ENCODE measurements around the gene TBC1D13.
"Not testable (repeated sequence)": the region's sequence is repeated elsewhere in the genome, so short reads cannot be mapped to it uniquely, and the experiment has no call there.

The TBC1D13 gene

DNA sequence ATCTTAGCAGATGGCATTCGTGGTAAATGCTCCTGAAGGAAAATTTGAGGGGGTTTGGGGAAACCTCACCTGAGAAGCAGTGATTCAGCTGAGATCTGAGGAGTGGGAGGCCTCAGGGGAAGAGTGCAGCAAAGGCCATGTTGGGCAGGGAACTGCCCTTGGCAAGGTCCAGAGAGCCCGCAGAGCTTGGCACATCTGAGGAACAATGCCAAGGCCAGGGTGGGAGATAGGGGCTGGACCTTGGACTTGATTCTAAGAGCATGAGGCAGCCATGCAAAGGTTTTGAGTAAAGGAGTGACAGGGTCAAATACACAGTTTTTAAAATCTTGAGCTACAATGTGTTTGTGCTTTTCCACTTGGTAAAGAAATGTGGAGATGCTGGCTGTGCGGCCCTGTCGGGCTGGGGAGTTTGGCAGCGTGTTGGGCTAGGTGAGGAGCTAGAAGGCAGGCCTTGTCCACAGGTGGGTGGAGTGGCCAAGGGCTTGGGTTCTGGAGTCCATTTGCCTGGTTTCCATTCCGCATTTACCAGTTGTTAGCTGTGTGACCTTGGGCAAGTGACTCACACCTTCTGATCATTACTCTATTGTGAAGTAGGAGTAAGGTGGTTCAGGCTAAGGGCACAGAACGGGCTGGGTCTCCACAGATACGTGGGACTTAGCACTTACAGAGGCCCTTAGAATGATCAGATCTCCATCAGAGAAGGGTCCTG lies 6.1 kb downstream of the TBC1D13 start:
- H3K4me3 ChIP-seq (ENCODE audit: insufficient read depth in 1 of 2, low read depth in 1 of 2, low read length in 2 of 2), result no peak overlapping the region

DNA sequence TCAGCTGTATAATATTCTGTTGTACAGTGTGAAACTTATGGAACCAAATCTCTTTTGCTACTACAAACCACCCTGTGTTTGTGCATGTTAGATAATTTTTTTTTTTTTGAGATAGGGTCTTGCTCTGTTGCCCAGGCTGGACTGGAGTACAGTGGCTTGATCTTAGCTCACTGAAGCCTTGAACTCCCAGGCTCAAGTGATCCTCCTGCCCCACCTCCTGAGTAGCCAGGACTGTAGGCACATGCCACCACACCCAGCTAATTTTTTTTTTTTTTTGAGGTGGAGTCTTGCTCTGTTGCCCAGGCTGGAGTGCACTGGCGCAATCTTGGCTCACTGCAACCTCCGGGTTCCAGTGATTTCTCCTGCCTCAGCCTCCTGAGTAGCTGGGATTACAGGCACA lies 7.9 kb downstream of the TBC1D13 start:
- H3K18ac ChIP-seq (ENCODE audit: low read depth in 1 of 2, low read length in 2 of 2); H3K4me1 ChIP-seq (ENCODE audit: control insufficient read depth, insufficient read depth, low read depth, low read length); H2BK15ac ChIP-seq (ENCODE audit: low read depth, poor library complexity, severe bottlenecking); H3K27ac ChIP-seq (ENCODE audit: low read length, poor library complexity, severe bottlenecking); H4K8ac ChIP-seq (ENCODE audit: low read length); H3K9me3 ChIP-seq (ENCODE audit: control insufficient read depth, low read length); H4K91ac ChIP-seq (ENCODE audit: low read length); H3K14ac ChIP-seq (ENCODE audit: low read length in 2 of 2); H2BK120ac ChIP-seq (ENCODE audit: low read depth, low read length); H2BK12ac ChIP-seq (ENCODE audit: low read length in 2 of 2); H3K4me2 ChIP-seq (ENCODE audit: low read length, poor library complexity, severe bottlenecking); H2BK5ac ChIP-seq (ENCODE audit: low read depth, low read length, poor library complexity, severe bottlenecking); H3K27me3 ChIP-seq (ENCODE audit: control insufficient read depth in 1 of 2, insufficient read depth in 1 of 2, low read length in 2 of 2); H2AFZ ChIP-seq (ENCODE audit: low read depth, low read length); DNase-seq; H2AK5ac ChIP-seq (ENCODE audit: low read length, severe bottlenecking); H3K4ac ChIP-seq (ENCODE audit: low read depth in 1 of 2, low read length in 2 of 2); H3K9ac ChIP-seq (ENCODE audit: low read length); H3K4me3 ChIP-seq (ENCODE audit: insufficient read depth in 1 of 2, low read depth in 1 of 2, low read length in 2 of 2); H3K23ac ChIP-seq (ENCODE audit: low read length in 2 of 2): not testable (repeated sequence)
- Histone ChIP-seq H3K79me1 (replicated peaks; ENCODE audit: low read length, poor library complexity, severe bottlenecking) (peaks cover 47% of the 10 kb centered on the region), H3K36me3 (ENCODE audit: control insufficient read depth in 1 of 2, insufficient read depth in 2 of 2, low read depth in 1 of 2, low read length in 2 of 2) (peaks cover 77 to 84% of the 10 kb centered on the region in 2 experiments)
- no CpG with 5 or more reads among the region's 2 CpGs for WGBS

More for the DNA sequence above, 6.1 kb downstream of the TBC1D13 start:
- Histone ChIP-seq H4K8ac (ENCODE audit: low read length) (no peak overlapping the region), H3K14ac (ENCODE audit: low read length in 2 of 2) (no peak overlapping the region), H2BK12ac (ENCODE audit: low read length in 2 of 2) (no peak overlapping the region), H2BK15ac (ENCODE audit: low read depth, poor library complexity, severe bottlenecking) (no peak overlapping the region), H3K9ac (ENCODE audit: low read length) (no peak overlapping the region), H3K79me1 (replicated peaks; ENCODE audit: low read length, poor library complexity, severe bottlenecking) (peaks cover 48% of the 10 kb centered on the region), H2AFZ (ENCODE audit: low read depth, low read length) (no peak overlapping the region), H3K18ac (ENCODE audit: low read depth in 1 of 2, low read length in 2 of 2) (no peak overlapping the region), H3K9me3 (ENCODE audit: control insufficient read depth, low read length) (no peaks in the 10 kb centered on the region), H2BK120ac (ENCODE audit: low read depth, low read length) (no peak overlapping the region), H2BK5ac (ENCODE audit: low read depth, low read length, poor library complexity, severe bottlenecking) (no peak overlapping the region), H3K27me3 (ENCODE audit: control insufficient read depth in 1 of 2, insufficient read depth in 1 of 2, low read length in 2 of 2) (no peaks in the 10 kb centered on the region), H3K4ac (ENCODE audit: low read depth in 1 of 2, low read length in 2 of 2) (no peak overlapping the region), H3K23ac (ENCODE audit: low read length in 2 of 2) (no peak overlapping the region), H3K36me3 (ENCODE audit: control insufficient read depth in 1 of 2, insufficient read depth in 2 of 2, low read depth in 1 of 2, low read length in 2 of 2) (peaks cover 69 to 72% of the 10 kb centered on the region in 2 experiments), H2AK5ac (ENCODE audit: low read length, severe bottlenecking) (no peak overlapping the region), H3K27ac (ENCODE audit: low read length, poor library complexity, severe bottlenecking) (no peak overlapping the region), H3K4me2 (ENCODE audit: low read length, poor library complexity, severe bottlenecking) (no peak overlapping the region), H3K4me1 (ENCODE audit: control insufficient read depth, insufficient read depth, low read depth, low read length) (peaks cover 3% of the 10 kb centered on the region), H4K91ac (ENCODE audit: low read length) (no peak overlapping the region)
- DNase-seq, result no peak
- 90% methylated on average over 8 of the region's 8 CpGs for WGBS

DNA sequence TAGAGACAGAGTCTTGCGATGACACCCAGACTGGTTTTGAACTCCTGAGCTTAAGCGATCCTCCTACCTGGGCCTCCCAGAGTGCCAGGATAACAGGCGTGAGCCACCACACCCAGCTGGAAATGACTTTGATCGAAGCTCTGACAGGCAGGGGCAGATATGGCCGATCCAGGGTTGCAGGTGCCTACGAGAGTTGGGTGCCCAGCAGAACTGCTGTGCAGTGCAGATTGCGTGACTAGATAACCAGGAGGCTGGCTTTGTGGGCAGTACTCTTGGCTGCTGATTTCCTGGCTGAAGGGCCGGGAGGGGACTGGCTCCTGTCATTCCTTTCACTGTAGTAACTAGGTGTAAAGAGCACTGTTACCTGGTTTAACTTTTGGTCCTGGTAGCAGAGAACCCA lies 11.8 kb downstream of the TBC1D13 start:
- Histone ChIP-seq H3K4me1 (ENCODE audit: control insufficient read depth, insufficient read depth, low read depth, low read length) (no peaks in the 10 kb centered on the region), H3K27me3 (ENCODE audit: control insufficient read depth in 1 of 2, insufficient read depth in 1 of 2, low read length in 2 of 2) (no peaks in the 10 kb centered on the region), H3K4ac (ENCODE audit: low read depth in 1 of 2, low read length in 2 of 2) (no peak overlapping the region), H3K23ac (ENCODE audit: low read length in 2 of 2) (no peak overlapping the region), H3K9me3 (ENCODE audit: control insufficient read depth, low read length) (no peaks in the 10 kb centered on the region), H2BK120ac (ENCODE audit: low read depth, low read length) (no peak overlapping the region), H3K4me3 (ENCODE audit: insufficient read depth in 1 of 2, low read depth in 1 of 2, low read length in 2 of 2) (no peak overlapping the region), H2BK5ac (ENCODE audit: low read depth, low read length, poor library complexity, severe bottlenecking) (no peak overlapping the region), H3K4me2 (ENCODE audit: low read length, poor library complexity, severe bottlenecking) (no peak overlapping the region), H3K36me3 (ENCODE audit: control insufficient read depth in 1 of 2, insufficient read depth in 2 of 2, low read depth in 1 of 2, low read length in 2 of 2) (peaks cover 63 to 78% of the 10 kb centered on the region in 2 experiments), H2BK12ac (ENCODE audit: low read length in 2 of 2) (no peak overlapping the region), H2BK15ac (ENCODE audit: low read depth, poor library complexity, severe bottlenecking) (no peak overlapping the region), H3K9ac (ENCODE audit: low read length) (no peak overlapping the region), H2AK5ac (ENCODE audit: low read length, severe bottlenecking) (no peak overlapping the region), H3K79me1 (replicated peaks; ENCODE audit: low read length, poor library complexity, severe bottlenecking) (peaks cover 16% of the 10 kb centered on the region), H3K27ac (ENCODE audit: low read length, poor library complexity, severe bottlenecking) (no peak overlapping the region), H2AFZ (ENCODE audit: low read depth, low read length) (no peak overlapping the region), H3K18ac (ENCODE audit: low read depth in 1 of 2, low read length in 2 of 2) (no peak overlapping the region), H4K8ac (ENCODE audit: low read length) (no peak overlapping the region), H3K14ac (ENCODE audit: low read length in 2 of 2) (no peak overlapping the region), H4K91ac (ENCODE audit: low read length) (no peak overlapping the region)
- DNase-seq, result no peak
- 95% methylated on average over 7 of the region's 8 CpGs for WGBS

DNA sequence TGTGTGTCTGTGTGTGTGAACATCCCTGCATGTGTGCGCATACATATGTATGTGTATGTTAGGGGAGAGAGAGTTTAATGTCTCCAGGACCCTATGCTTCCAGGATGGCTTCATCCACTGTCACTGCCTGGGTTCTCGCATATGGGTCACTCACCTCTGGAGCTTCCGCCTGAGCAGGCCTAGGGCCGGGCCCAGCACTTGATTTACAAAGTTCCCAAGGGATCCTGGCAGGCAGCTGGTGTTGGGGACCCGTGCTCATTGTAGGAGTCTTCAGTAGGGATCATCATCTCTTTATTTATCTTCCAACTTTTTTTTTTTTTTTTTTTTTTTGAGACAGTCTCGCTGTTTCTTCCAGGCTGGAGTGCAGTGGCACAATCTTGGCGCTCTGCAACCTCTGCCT lies 13.0 kb downstream of the TBC1D13 start:
- H3K14ac ChIP-seq (ENCODE audit: low read length in 2 of 2), result no peak overlapping the region
- H2BK5ac ChIP-seq (ENCODE audit: low read depth, low read length, poor library complexity, severe bottlenecking), result no peak overlapping the region
- H3K4ac ChIP-seq (ENCODE audit: low read depth in 1 of 2, low read length in 2 of 2), result no peak overlapping the region
- H3K79me1 ChIP-seq (replicated peaks; ENCODE audit: low read length, poor library complexity, severe bottlenecking), result peaks cover 12% of the 10 kb centered on the region
- no peaks in the 10 kb centered on the region for H3K27me3 ChIP-seq (ENCODE audit: control insufficient read depth in 1 of 2, insufficient read depth in 1 of 2, low read length in 2 of 2)
- no peak overlapping the region for H3K4me3 ChIP-seq (ENCODE audit: insufficient read depth in 1 of 2, low read depth in 1 of 2, low read length in 2 of 2)
- no peak overlapping the region for H2BK12ac ChIP-seq (ENCODE audit: low read length in 2 of 2)
- no peaks in the 10 kb centered on the region for H3K4me1 ChIP-seq (ENCODE audit: control insufficient read depth, insufficient read depth, low read depth, low read length)
- no peaks in the 10 kb centered on the region for H3K9me3 ChIP-seq (ENCODE audit: control insufficient read depth, low read length)
- no peak overlapping the region for H2BK120ac ChIP-seq (ENCODE audit: low read depth, low read length)
- H3K4me2 ChIP-seq (ENCODE audit: low read length, poor library complexity, severe bottlenecking), result no peak overlapping the region
- no peak overlapping the region for H4K91ac ChIP-seq (ENCODE audit: low read length)
- H3K9ac ChIP-seq (ENCODE audit: low read length), result no peak overlapping the region
- H3K23ac ChIP-seq (ENCODE audit: low read length in 2 of 2), result no peak overlapping the region
- H2AFZ ChIP-seq (ENCODE audit: low read depth, low read length), result no peak overlapping the region
- DNase-seq, result no peak
- peaks cover 64 to 70% of the 10 kb centered on the region in 2 experiments for H3K36me3 ChIP-seq (ENCODE audit: control insufficient read depth in 1 of 2, insufficient read depth in 2 of 2, low read depth in 1 of 2, low read length in 2 of 2)
- no peak overlapping the region for H2BK15ac ChIP-seq (ENCODE audit: low read depth, poor library complexity, severe bottlenecking)
- no peak overlapping the region for H4K8ac ChIP-seq (ENCODE audit: low read length)
- 97% methylated on average over 5 of the region's 7 CpGs for WGBS
- no peak overlapping the region for H3K18ac ChIP-seq (ENCODE audit: low read depth in 1 of 2, low read length in 2 of 2)
- no peak overlapping the region for H3K27ac ChIP-seq (ENCODE audit: low read length, poor library complexity, severe bottlenecking)
- H2AK5ac ChIP-seq (ENCODE audit: low read length, severe bottlenecking), result no peak overlapping the region
